H1 (cell line): Measurements from ENCODE around the gene SIRT6. TPM values are rescaled to one million over a fixed set of nuclear protein-coding genes. Genes with fewer than 3 reads are reported as not detected.

Experiments used
- CHD7 ChIP-seq: fragments of 300-600 bp; sonication (generic); IDR thresholded peaks from 2 replicates; pipeline ENCODE4 v1.7.1; 2012; ENCODE audit warnings: low read length, moderate library complexity, mild to moderate bottlenecking, inconsistent platforms; ENCODE audit not compliant: insufficient replicate concordance
- CTCF ChIP-seq, 3 experiments: IDR thresholded peaks; 1 replicate in 2 of 3; 2 replicates in 1 of 3; pipeline versions ENCODE4 v1.5.1 to v1.6.1; 2011; ENCODE audit warnings: low read length in 3 of 3, mild to moderate bottlenecking in 3 of 3, inconsistent platforms in 2 of 3, low read depth in 1 of 3, moderate library complexity in 1 of 3; ENCODE audit not compliant: insufficient read depth in 1 of 3; ENCODE audit errors: control extremely low read depth in 1 of 3
- EZH2 ChIP-seq: fragments of 200-600 bp; sonication (generic); IDR thresholded peaks from 2 replicates; pipeline ENCODE4 v1.7.1; 2012; ENCODE audit warnings: low read depth, mild to moderate bottlenecking, moderate library complexity, low read length, inconsistent platforms; ENCODE audit not compliant: severe bottlenecking
- polyA plus RNA-seq, 7 experiments: library from polyadenylated mRNA; depleted of rRNA in 3 of 7; stranded (reverse) in 5 of 7; unstranded in 2 of 7; fragments of >200 nt in 5 of 7; fragments of 200-250 nt in 2 of 7; gene quantifications; 1 replicate in 5 of 7; 2 replicates in 1 of 7; 4 replicates in 1 of 7; pipeline versions ENCODE4 v1.2.1 to v1.2.3, GENCODE V29; 2011 to 2013; ENCODE audit warnings: missing spikeins in 2 of 7, mixed read lengths in 2 of 7
- total RNA-seq: library from RNA; stranded (reverse); fragmentation: NEBNext Ultra II Directional; extraction: Animal tissue kit (Norgen Biotek cat#: 25700); gene quantifications from 2 replicates; pipeline ENCODE4 v1.2.1, GENCODE V29; 2021

Gene SIRT6
- total and polyA plus RNA-seq, 2 of the 8 experiments (the other 6 are each of a cell fraction or from before 2014, with no cell fraction given): 25.2 to 27.0 TPM

GRCh38 chr19:4181053-4181508 is 1.3 kb downstream of the SIRT6 start (continued):
- TF ChIP-seq CHD7: no peak
- no peak for TF ChIP-seq EZH2
- TF ChIP-seq CTCF (IDR thresholded peaks at IDR 0.05; ENCODE audit: control extremely low read depth in 1 of 3, insufficient read depth in 1 of 3, low read depth in 1 of 3, low read length in 3 of 3): no peak
